HepG2 (cell line): Measurements from ENCODE around the gene RASD1. TPM values are rescaled to one million over a fixed set of nuclear protein-coding genes. Genes with fewer than 3 reads are reported as not detected.

Experiments
- DMAP1 ChIP-seq: IDR thresholded peaks from 2 replicates; pipeline ENCODE4 v1.6.1; 2016
- FOSL2 ChIP-seq: sonication (generic); formaldehyde crosslinking; IDR thresholded peaks from 2 replicates; pipeline ENCODE4 v1.4.0; 2020; ENCODE audit warnings: missing genetic modification reagents
- FOXA1 ChIP-seq, 2 experiments: fragments of 450-650 bp in 1 of 2; sonication (generic) in 1 of 2; formaldehyde crosslinking in 1 of 2; IDR thresholded peaks; 2 replicates each; pipeline versions ENCODE4 v1.4.0 to v1.6.1; 2016 to 2020; ENCODE audit warnings: missing genetic modification reagents in 1 of 2
- HNF4G ChIP-seq, 2 experiments: sonication (generic) in 1 of 2; formaldehyde crosslinking in 1 of 2; IDR thresholded peaks; 2 replicates each; pipeline versions ENCODE4 v1.4.0 to v1.6.1; 2011 to 2020; ENCODE audit warnings: borderline replicate concordance in 2 of 2, low read depth in 2 of 2, mild to moderate bottlenecking in 2 of 2, low read length in 1 of 2, missing genetic modification reagents in 1 of 2, moderate library complexity in 1 of 2
- ISL2 ChIP-seq: sonication (generic); formaldehyde crosslinking; IDR thresholded peaks from 2 replicates; pipeline ENCODE4 v1.5.0; 2020; ENCODE audit warnings: missing genetic modification reagents
- MEIS2 ChIP-seq: sonication (generic); formaldehyde crosslinking; IDR thresholded peaks from 2 replicates; pipeline ENCODE4 v1.9.0; 2021; ENCODE audit warnings: mild to moderate bottlenecking, missing genetic modification reagents
- NCOA2 ChIP-seq: sonication (generic); formaldehyde crosslinking; IDR thresholded peaks from 2 replicates; pipeline ENCODE4 v1.8.0; 2022; ENCODE audit warnings: inconsistent platforms
- SMC3 ChIP-seq: IDR thresholded peaks from 2 replicates; pipeline ENCODE4 v1.6.1; 2011; ENCODE audit warnings: low read length, improper control_type of control experiment
- TGIF2 ChIP-seq: IDR thresholded peaks from 2 replicates; pipeline ENCODE4 v1.6.1; 2016; ENCODE audit warnings: control low read depth, missing compliant biosample characterization
- ZFP37 ChIP-seq: sonication (generic); formaldehyde crosslinking; IDR thresholded peaks from 2 replicates; pipeline ENCODE4 v1.4.0; 2020; ENCODE audit warnings: missing genetic modification reagents, borderline replicate concordance
- ZNF337 ChIP-seq: sonication (generic); formaldehyde crosslinking; IDR thresholded peaks from 2 replicates; pipeline ENCODE4 v1.5.1; 2020; ENCODE audit warnings: missing genetic modification reagents, low read depth, mild to moderate bottlenecking, borderline replicate concordance
- ZNF468 ChIP-seq: sonication (generic); formaldehyde crosslinking; IDR thresholded peaks from 2 replicates; pipeline ENCODE4 v1.8.0; 2022; ENCODE audit warnings: mild to moderate bottlenecking, moderate library complexity, missing genetic modification reagents
- ZNF629 ChIP-seq: sonication (generic); formaldehyde crosslinking; conservative IDR thresholded peaks from 2 replicates; pipeline ENCODE4 v1.5.0; 2020; ENCODE audit warnings: missing genetic modification reagents
- ZNF710 ChIP-seq: sonication (generic); formaldehyde crosslinking; IDR thresholded peaks from 2 replicates; pipeline ENCODE4 v1.5.0; 2020; ENCODE audit warnings: mild to moderate bottlenecking, missing genetic modification reagents, borderline replicate concordance
- polyA plus RNA-seq, 8 experiments: library from polyadenylated mRNA; depleted of rRNA in 3 of 8; stranded (reverse) in 7 of 8; unstranded in 1 of 8; fragments of >200 nt; fragmentation: Illumina TruSeq in 4 of 8; extraction: Trizol in 4 of 8; gene quantifications; 2 replicates each; pipeline versions ENCODE4 v1.2.1 to v1.2.3, GENCODE V29; 2011 to 2016; ENCODE audit warnings: low read depth in 4 of 8, missing spikeins in 1 of 8, mixed read lengths in 1 of 8; ENCODE audit not compliant: insufficient read depth in 1 of 8
- total RNA-seq, 5 experiments: library from RNA; depleted of rRNA; stranded (reverse); fragments of >200 nt; fragmentation: Illumina TruSeq; extraction: Trizol; gene quantifications; 2 replicates each; pipeline ENCODE4 v1.2.3, GENCODE V29; 2016; ENCODE audit warnings: low read depth in 1 of 5
- TF ChIP-seq, protein P1 (sequence below): sonication (generic); formaldehyde crosslinking; IDR thresholded peaks from 2 replicates; pipeline ENCODE4 v1.4.0; 2020; ENCODE audit warnings: missing genetic modification reagents
- TF ChIP-seq, protein P2 (sequence below): IDR thresholded peaks from 2 replicates; pipeline ENCODE4 v1.6.1; 2016; ENCODE audit warnings: low read depth, missing genetic modification reagents, missing compliant biosample characterization
- TF ChIP-seq, protein P3 (sequence below): sonication (generic); formaldehyde crosslinking; conservative IDR thresholded peaks from 2 replicates; pipeline ENCODE4 v1.5.0; 2020; ENCODE audit warnings: missing genetic modification reagents

Gene RASD1
- total and polyA plus RNA-seq, 2 of the 13 experiments (the other 11 are each of a cell fraction or from before 2014, with no cell fraction given), result 1.6 to 4.2 TPM

GRCh38 chr17:17538417-17539391 lies 42.5 kb upstream of the RASD1 start (continued):
- TF ChIP-seq ZFP37 (no peak), ZNF710 (CRISPR knock-in tag) (peak; percentile 68; the same call in 1 of the 2 replicates), ZNF468 (CRISPR knock-in tag) (no peak), FOSL2 (CRISPR knock-in tag) (peak; percentile 81), DMAP1 (CRISPR knock-in tag) (no peak), SMC3 (peak; percentile 5; the same call in 1 of the 2 replicates), ISL2 (peak; percentile 90), TGIF2 (CRISPR knock-in tag) (peak; percentile 24; the same call in 1 of the 2 replicates), ZNF629 (CRISPR knock-in tag) (no peak), HNF4G (IDR thresholded peaks at IDR 0.05; ENCODE audit: borderline replicate concordance, low read depth, low read length) (peak; percentile 86), HNF4G (CRISPR knock-in tag; IDR thresholded peaks at IDR 0.05; ENCODE audit: borderline replicate concordance, low read depth) (peak; percentile 81; the same call in 1 of the 2 replicates), MEIS2 (0 out of 2 replicates have a peak, but pooled peaks have one; percentile 31), FOXA1 (IDR thresholded peaks at IDR 0.05) (peak; percentile 93), FOXA1 (CRISPR knock-in tag; IDR thresholded peaks at IDR 0.05) (peak; percentile 97), NCOA2 (CRISPR knock-in tag) (peak; percentile 95), ZNF337 (no peak)
- TF ChIP-seq, protein P1, sequence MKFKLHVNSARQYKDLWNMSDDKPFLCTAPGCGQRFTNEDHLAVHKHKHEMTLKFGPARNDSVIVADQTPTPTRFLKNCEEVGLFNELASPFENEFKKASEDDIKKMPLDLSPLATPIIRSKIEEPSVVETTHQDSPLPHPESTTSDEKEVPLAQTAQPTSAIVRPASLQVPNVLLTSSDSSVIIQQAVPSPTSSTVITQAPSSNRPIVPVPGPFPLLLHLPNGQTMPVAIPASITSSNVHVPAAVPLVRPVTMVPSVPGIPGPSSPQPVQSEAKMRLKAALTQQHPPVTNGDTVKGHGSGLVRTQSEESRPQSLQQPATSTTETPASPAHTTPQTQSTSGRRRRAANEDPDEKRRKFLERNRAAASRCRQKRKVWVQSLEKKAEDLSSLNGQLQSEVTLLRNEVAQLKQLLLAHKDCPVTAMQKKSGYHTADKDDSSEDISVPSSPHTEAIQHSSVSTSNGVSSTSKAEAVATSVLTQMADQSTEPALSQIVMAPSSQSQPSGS (CRISPR knock-in tag), result peak; percentile 74; the same call in 1 of the 2 replicates
- TF ChIP-seq, protein P2, sequence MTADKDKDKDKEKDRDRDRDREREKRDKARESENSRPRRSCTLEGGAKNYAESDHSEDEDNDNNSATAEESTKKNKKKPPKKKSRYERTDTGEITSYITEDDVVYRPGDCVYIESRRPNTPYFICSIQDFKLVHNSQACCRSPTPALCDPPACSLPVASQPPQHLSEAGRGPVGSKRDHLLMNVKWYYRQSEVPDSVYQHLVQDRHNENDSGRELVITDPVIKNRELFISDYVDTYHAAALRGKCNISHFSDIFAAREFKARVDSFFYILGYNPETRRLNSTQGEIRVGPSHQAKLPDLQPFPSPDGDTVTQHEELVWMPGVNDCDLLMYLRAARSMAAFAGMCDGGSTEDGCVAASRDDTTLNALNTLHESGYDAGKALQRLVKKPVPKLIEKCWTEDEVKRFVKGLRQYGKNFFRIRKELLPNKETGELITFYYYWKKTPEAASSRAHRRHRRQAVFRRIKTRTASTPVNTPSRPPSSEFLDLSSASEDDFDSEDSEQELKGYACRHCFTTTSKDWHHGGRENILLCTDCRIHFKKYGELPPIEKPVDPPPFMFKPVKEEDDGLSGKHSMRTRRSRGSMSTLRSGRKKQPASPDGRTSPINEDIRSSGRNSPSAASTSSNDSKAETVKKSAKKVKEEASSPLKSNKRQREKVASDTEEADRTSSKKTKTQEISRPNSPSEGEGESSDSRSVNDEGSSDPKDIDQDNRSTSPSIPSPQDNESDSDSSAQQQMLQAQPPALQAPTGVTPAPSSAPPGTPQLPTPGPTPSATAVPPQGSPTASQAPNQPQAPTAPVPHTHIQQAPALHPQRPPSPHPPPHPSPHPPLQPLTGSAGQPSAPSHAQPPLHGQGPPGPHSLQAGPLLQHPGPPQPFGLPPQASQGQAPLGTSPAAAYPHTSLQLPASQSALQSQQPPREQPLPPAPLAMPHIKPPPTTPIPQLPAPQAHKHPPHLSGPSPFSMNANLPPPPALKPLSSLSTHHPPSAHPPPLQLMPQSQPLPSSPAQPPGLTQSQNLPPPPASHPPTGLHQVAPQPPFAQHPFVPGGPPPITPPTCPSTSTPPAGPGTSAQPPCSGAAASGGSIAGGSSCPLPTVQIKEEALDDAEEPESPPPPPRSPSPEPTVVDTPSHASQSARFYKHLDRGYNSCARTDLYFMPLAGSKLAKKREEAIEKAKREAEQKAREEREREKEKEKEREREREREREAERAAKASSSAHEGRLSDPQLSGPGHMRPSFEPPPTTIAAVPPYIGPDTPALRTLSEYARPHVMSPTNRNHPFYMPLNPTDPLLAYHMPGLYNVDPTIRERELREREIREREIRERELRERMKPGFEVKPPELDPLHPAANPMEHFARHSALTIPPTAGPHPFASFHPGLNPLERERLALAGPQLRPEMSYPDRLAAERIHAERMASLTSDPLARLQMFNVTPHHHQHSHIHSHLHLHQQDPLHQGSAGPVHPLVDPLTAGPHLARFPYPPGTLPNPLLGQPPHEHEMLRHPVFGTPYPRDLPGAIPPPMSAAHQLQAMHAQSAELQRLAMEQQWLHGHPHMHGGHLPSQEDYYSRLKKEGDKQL (CRISPR knock-in tag), result peak; percentile 87
- TF ChIP-seq, protein P3, sequence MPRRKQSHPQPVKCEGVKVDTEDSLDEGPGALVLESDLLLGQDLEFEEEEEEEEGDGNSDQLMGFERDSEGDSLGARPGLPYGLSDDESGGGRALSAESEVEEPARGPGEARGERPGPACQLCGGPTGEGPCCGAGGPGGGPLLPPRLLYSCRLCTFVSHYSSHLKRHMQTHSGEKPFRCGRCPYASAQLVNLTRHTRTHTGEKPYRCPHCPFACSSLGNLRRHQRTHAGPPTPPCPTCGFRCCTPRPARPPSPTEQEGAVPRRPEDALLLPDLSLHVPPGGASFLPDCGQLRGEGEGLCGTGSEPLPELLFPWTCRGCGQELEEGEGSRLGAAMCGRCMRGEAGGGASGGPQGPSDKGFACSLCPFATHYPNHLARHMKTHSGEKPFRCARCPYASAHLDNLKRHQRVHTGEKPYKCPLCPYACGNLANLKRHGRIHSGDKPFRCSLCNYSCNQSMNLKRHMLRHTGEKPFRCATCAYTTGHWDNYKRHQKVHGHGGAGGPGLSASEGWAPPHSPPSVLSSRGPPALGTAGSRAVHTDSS (CRISPR knock-in tag), result no peak
